ENCODE measurements around the gene DTX3. TPM values are rescaled to one million over a fixed set of nuclear protein-coding genes. Genes with fewer than 3 reads are reported as not detected.
A peak's percentile ranks its signal among the peaks of the same experiment; 100 is the strongest.
"Not testable (repeated sequence)": the region's sequence is repeated elsewhere in the genome, so short reads cannot be mapped to it uniquely, and the experiment has no call there.

The DTX3 gene
- total RNA-seq, 1 donor from 2014 or later: 56.4 TPM

- H3K79me2 ChIP-seq (ENCODE audit: low read depth): no peaks in the 10 kb centered on the region
- peaks cover 5% of the 10 kb centered on the region for H3K4me1 Mint-ChIP-seq
- no peak for DNase-seq (ENCODE audit: low spot score)
- H3K4me1 ChIP-seq: no peaks in the 10 kb centered on the region
- H3K36me3 Mint-ChIP-seq: no peaks in the 10 kb centered on the region
- no peak overlapping the region for H3K4me3 Mint-ChIP-seq
- no peak overlapping the region for H3K4me2 ChIP-seq
- H3K27ac ChIP-seq: no peak overlapping the region
- H3K9me3 Mint-ChIP-seq: no peaks in the 10 kb centered on the region
- peaks cover 4% of the 10 kb centered on the region for H4K20me1 ChIP-seq (ENCODE audit: low read depth)
- H3K9ac ChIP-seq: no peak overlapping the region
- TF ChIP-seq CTCF (IDR thresholded peaks at IDR 0.05) (no peak), EZH2 (IDR thresholded peaks at IDR 0.05) (no peak), EZH2phosphoT487 (IDR thresholded peaks at IDR 0.05) (no peak)
- H3F3A ChIP-seq (ENCODE audit: low read depth): peaks cover 14% of the 10 kb centered on the region
- peaks cover 6% of the 10 kb centered on the region for H3K27me3 ChIP-seq
- no peaks in the 10 kb centered on the region for H3K9me3 ChIP-seq (ENCODE audit: low read depth)
- no peak overlapping the region for H3K4me3 ChIP-seq
- peaks cover 2% of the 10 kb centered on the region for H3K27me3 Mint-ChIP-seq (ENCODE audit: insufficient read depth, low read depth)
- no peak overlapping the region for H2AFZ ChIP-seq (replicated peaks)
- H3K36me3 ChIP-seq: no peaks in the 10 kb centered on the region
- H3K27ac Mint-ChIP-seq: no peak overlapping the region
These were observed 18.5 kb upstream of the DTX3 start for GRCh38 chr12:57586128-57586527.

- H3K27me3 ChIP-seq: peaks cover 6% of the 10 kb centered on the region
- H3K27ac Mint-ChIP-seq: no peak overlapping the region
These were observed 17.7 kb upstream of the DTX3 start for GRCh38 chr12:57586832-57587429.

GRCh38 chr12:57588951-57589610 lies 15.5 kb upstream of the DTX3 start:
- H3K4me1 ChIP-seq; H3K4me3 Mint-ChIP-seq; H4K20me1 ChIP-seq (ENCODE audit: low read depth); H3K9ac ChIP-seq; H3K27ac Mint-ChIP-seq; H3K9me3 Mint-ChIP-seq; DNase-seq (ENCODE audit: low spot score); H3K36me3 Mint-ChIP-seq; H3K9me3 ChIP-seq (ENCODE audit: low read depth); H3K27me3 ChIP-seq; H3K4me3 ChIP-seq; H3K36me3 ChIP-seq; H3F3A ChIP-seq (ENCODE audit: low read depth); H3K4me2 ChIP-seq; H3K27me3 Mint-ChIP-seq (ENCODE audit: insufficient read depth, low read depth); H3K27ac ChIP-seq; H2AFZ ChIP-seq (replicated peaks): not testable (repeated sequence)
- peaks cover 16% of the 10 kb centered on the region for H3K4me1 Mint-ChIP-seq
- H3K79me2 ChIP-seq (ENCODE audit: low read depth): peaks cover 21% of the 10 kb centered on the region

More at GRCh38 chr12:57586832-57587429, 17.7 kb upstream of the DTX3 start:
- H3K79me2 ChIP-seq (ENCODE audit: low read depth): peaks cover 7% of the 10 kb centered on the region
- H3K4me3 ChIP-seq: no peak overlapping the region
- H3K4me3 Mint-ChIP-seq: no peak overlapping the region
- H3K4me1 Mint-ChIP-seq: peaks cover 10% of the 10 kb centered on the region
- H3K9me3 Mint-ChIP-seq: no peaks in the 10 kb centered on the region
- peaks cover 2% of the 10 kb centered on the region for H3K27me3 Mint-ChIP-seq (ENCODE audit: insufficient read depth, low read depth)
- no peak overlapping the region for H3K9ac ChIP-seq
- TF ChIP-seq EZH2 (IDR thresholded peaks at IDR 0.05) (no peak), EZH2phosphoT487 (IDR thresholded peaks at IDR 0.05) (no peak), CTCF (IDR thresholded peaks at IDR 0.05) (no peak)
- H3F3A ChIP-seq (ENCODE audit: low read depth): peaks cover 14% of the 10 kb centered on the region
- no peaks in the 10 kb centered on the region for H3K36me3 ChIP-seq
- H2AFZ ChIP-seq (replicated peaks): no peak overlapping the region
- no peak overlapping the region for H3K27ac ChIP-seq
- peaks cover 4% of the 10 kb centered on the region for H4K20me1 ChIP-seq (ENCODE audit: low read depth)
- H3K9me3 ChIP-seq (ENCODE audit: low read depth): no peaks in the 10 kb centered on the region
- H3K4me1 ChIP-seq: peaks cover 2% of the 10 kb centered on the region
- H3K36me3 Mint-ChIP-seq: no peaks in the 10 kb centered on the region
- DNase-seq (ENCODE audit: low spot score): no peak
- H3K4me2 ChIP-seq: no peak overlapping the region

- peak overlapping the region; percentile 80 for H2AFZ ChIP-seq (replicated peaks)
- no peak for DNase-seq (ENCODE audit: low spot score)
- no peak overlapping the region for H3K27ac ChIP-seq
- no peaks in the 10 kb centered on the region for H4K20me1 ChIP-seq (ENCODE audit: low read depth)
- H3K36me3 ChIP-seq: no peaks in the 10 kb centered on the region
- Mint-ChIP-seq H3K4me3 (peak overlapping the region; percentile 94), H3K9me3 (no peaks in the 10 kb centered on the region), H3K27me3 (ENCODE audit: insufficient read depth, low read depth) (peaks cover 5% of the 10 kb centered on the region), H3K36me3 (no peaks in the 10 kb centered on the region), H3K27ac (no peak overlapping the region), H3K4me1 (peaks cover 16% of the 10 kb centered on the region)
- H3K27me3 ChIP-seq: peaks cover 6% of the 10 kb centered on the region
- no peaks in the 10 kb centered on the region for H3K9me3 ChIP-seq (ENCODE audit: low read depth)
- peak overlapping the region; percentile 87 for H3K4me2 ChIP-seq
- peaks cover 6% of the 10 kb centered on the region for H3K4me1 ChIP-seq
- no peak overlapping the region for H3K9ac ChIP-seq
- H3K4me3 ChIP-seq: peak overlapping the region; percentile 61
- peaks cover 21% of the 10 kb centered on the region for H3K79me2 ChIP-seq (ENCODE audit: low read depth)
- TF ChIP-seq CTCF (IDR thresholded peaks at IDR 0.05): no peak
- TF ChIP-seq EZH2phosphoT487 (IDR thresholded peaks at IDR 0.05): no peak
- TF ChIP-seq EZH2 (IDR thresholded peaks at IDR 0.05): no peak
- H3F3A ChIP-seq (ENCODE audit: low read depth): peaks cover 5% of the 10 kb centered on the region
These were observed 14.2 kb upstream of the DTX3 start for GRCh38 chr12:57590479-57590863.
